Measurements from ENCODE around the gene TAGLN. TPM values are rescaled to one million over a fixed set of nuclear protein-coding genes. Genes with fewer than 3 reads are reported as not detected.

The TAGLN gene
- total RNA-seq, 1 donor from 2014 or later, result 17.9 TPM

DNA sequence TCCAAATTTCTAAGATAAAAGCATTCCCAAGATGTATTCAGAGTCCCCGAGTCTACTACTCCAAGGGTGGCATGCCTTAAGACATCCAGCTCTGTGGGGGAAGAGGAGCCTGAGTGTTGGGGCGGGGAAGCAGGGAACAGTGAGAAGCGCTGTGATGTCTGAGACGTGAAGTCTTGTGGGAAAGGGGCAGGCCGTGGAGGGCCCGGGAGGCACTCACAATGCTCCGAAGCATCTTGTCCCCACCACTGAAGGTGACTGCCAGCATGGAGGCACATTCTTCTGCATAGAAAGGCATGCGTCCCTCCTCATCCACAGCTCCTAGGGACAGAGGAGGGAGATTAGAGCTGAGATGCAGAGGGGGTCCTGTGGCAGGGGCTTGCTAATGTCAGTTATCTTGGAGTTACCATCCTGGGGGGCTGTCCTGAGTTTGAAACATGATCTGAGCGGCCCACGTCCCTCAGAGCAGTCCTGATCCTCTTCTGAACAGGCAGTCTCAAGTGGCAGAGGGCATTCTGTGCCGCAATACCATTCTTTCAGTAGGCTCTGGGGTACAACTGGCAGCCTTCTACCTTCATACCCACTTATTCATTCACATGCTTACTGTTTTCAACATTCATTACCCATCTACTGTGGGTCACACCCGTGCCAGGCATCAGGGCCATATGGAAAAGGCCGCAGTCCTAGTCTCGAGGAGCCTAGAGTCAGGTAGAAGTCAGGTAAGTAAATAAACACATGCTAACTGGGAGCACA lies 24.0 kb downstream of the TAGLN start:
- Mint-ChIP-seq H3K9me3 (no peaks in the 10 kb centered on the region), H3K27ac (no peak overlapping the region), H3K27me3 (no peaks in the 10 kb centered on the region), H3K36me3 (ENCODE audit: low read depth) (peaks cover 90% of the 10 kb centered on the region), H3K4me1 (peaks cover 15% of the 10 kb centered on the region), H3K4me3 (no peak overlapping the region)
- ChIA-PET POLR2A (interaction anchor here (1.3 to 1.8 kb wide), 2 partner anchors 34 to 43 kb away, joined by 4 read pairs; no protein-coding TSS in a partner anchor), CTCF (interaction anchor here (1.4 kb wide), 2 partner anchors 7 to 43 kb away, joined by 4 read pairs; no protein-coding TSS in a partner anchor)
- ATAC-seq (ENCODE audit: low read depth) (no peak), DNase-seq (no peak)
- TF ChIP-seq, protein P1, sequence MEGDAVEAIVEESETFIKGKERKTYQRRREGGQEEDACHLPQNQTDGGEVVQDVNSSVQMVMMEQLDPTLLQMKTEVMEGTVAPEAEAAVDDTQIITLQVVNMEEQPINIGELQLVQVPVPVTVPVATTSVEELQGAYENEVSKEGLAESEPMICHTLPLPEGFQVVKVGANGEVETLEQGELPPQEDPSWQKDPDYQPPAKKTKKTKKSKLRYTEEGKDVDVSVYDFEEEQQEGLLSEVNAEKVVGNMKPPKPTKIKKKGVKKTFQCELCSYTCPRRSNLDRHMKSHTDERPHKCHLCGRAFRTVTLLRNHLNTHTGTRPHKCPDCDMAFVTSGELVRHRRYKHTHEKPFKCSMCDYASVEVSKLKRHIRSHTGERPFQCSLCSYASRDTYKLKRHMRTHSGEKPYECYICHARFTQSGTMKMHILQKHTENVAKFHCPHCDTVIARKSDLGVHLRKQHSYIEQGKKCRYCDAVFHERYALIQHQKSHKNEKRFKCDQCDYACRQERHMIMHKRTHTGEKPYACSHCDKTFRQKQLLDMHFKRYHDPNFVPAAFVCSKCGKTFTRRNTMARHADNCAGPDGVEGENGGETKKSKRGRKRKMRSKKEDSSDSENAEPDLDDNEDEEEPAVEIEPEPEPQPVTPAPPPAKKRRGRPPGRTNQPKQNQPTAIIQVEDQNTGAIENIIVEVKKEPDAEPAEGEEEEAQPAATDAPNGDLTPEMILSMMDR (IDR thresholded peaks at IDR 0.05), result no peak
- intact Hi-C loops (cut with micrococcal nuclease), result no loop called here

DNA sequence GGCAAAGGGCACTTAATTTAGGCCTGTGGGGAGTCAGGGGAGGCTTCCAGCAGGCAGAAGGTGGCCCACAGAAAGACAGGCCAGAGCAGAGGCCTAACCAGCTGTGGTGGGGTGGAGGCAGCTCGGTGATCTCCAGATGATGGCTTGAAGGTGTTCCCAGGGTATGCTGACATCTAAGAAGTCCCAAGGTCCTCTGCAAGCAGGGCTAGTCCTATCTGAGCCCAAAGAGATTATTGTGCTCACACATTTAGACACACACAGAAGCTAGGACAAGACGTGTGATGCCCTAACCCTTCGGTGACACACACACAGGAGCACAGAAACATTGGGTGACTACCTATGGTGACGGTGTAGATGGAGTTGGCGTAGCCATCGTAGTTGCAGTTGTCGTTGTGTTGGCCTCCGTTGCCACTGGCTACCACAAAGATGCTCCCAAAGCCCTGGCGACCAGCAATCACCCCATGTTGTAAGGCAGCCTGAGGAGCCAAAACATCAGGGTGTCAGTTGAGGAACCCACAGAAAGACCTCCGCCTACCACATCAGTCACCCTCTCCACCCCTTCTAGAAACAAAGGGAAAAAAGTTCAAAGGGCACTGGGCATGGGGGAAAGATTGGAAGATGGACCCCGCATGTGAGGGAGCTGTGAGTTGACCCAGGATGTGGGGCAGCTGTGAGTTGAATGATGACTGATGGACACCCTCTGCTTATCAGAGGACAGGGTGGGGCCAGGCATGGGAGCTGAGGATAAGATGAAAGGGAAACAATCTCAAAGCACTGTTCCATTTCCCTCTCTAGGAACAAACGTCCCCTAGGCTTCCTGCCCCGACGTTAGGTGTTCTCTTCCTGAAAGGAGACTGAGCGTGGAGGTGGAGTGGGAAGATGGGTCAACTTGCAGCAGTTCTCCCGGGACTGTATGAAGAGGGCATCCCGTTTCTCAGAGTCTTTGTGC lies 24.8 kb downstream of the TAGLN start:
- no peak for DNase-seq
- Mint-ChIP-seq H3K36me3 (ENCODE audit: low read depth) (peaks cover 89% of the 10 kb centered on the region), H3K4me1 (peaks cover 20% of the 10 kb centered on the region), H3K9me3 (no peaks in the 10 kb centered on the region), H3K27me3 (no peaks in the 10 kb centered on the region), H3K27ac (no peak overlapping the region), H3K4me3 (no peak overlapping the region)
- ChIA-PET CTCF (no interaction called here), POLR2A (interaction anchor here (1.3 to 1.8 kb wide), 2 partner anchors 35 to 44 kb away, joined by 4 read pairs; no protein-coding TSS in a partner anchor)
- TF ChIP-seq, protein P1 (IDR thresholded peaks at IDR 0.05), result no peak
- no peak for ATAC-seq (ENCODE audit: low read depth)
- intact Hi-C loops (cut with micrococcal nuclease), result no loop called here

DNA sequence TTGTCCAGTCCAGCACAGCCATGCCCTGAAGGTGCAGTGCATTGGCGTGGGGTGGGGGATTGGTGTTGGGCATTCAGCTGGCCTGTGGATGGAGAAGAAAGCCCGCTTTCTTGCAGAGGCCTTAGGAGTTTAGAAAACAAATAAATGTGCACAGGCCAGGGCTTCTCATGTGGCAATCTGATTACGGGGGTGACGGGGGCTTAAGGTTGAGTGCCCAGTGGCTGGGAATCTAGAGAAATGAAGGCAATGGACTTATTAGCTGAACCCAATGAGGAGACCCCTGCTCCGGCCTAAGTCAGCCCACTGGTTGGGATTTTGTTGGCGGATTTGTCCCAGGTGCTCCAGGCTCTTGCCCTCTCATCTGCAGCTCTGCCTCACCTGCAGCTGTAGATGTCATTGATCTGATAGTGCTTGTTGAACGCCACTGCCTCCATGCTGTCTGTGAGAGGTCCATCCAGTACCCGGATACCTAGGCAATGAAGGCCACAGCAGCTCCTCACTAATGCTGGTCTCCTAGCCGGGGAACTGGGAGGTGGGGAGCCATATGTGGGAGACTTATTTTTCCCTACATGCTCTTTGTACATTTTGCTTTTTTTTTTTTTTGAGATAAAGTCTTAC lies 26.5 kb downstream of the TAGLN start:
- Mint-ChIP-seq H3K9me3 (no peaks in the 10 kb centered on the region), H3K27ac (no peak overlapping the region), H3K4me3 (no peak overlapping the region), H3K4me1 (peaks cover 33% of the 10 kb centered on the region), H3K36me3 (ENCODE audit: low read depth) (peaks cover 89% of the 10 kb centered on the region), H3K27me3 (no peaks in the 10 kb centered on the region)
- TF ChIP-seq, protein P1 (IDR thresholded peaks at IDR 0.05), result no peak
- ChIA-PET CTCF (interaction anchor here (1.2 to 8.1 kb wide), 9 partner anchors 14 to 493 kb away, joined by 3 to 119 read pairs (median 9); partner anchors contain the start of genes PAFAH1B2 and SIDT2), POLR2A (interaction anchor here (0.6 to 3.0 kb wide), 9 partner anchors 24 to 309 kb away, joined by 3 to 45 read pairs (median 5); partner anchors contain the start of genes PAFAH1B2 and SIDT2)
- DNase-seq (no peak), ATAC-seq (ENCODE audit: low read depth) (no peak)
- intact Hi-C loops (cut with micrococcal nuclease), result loop anchor here (1.0 to 2.0 kb wide), 7 partner anchors 37 to 493 kb away; partner anchors contain the start of gene APOA5

DNA sequence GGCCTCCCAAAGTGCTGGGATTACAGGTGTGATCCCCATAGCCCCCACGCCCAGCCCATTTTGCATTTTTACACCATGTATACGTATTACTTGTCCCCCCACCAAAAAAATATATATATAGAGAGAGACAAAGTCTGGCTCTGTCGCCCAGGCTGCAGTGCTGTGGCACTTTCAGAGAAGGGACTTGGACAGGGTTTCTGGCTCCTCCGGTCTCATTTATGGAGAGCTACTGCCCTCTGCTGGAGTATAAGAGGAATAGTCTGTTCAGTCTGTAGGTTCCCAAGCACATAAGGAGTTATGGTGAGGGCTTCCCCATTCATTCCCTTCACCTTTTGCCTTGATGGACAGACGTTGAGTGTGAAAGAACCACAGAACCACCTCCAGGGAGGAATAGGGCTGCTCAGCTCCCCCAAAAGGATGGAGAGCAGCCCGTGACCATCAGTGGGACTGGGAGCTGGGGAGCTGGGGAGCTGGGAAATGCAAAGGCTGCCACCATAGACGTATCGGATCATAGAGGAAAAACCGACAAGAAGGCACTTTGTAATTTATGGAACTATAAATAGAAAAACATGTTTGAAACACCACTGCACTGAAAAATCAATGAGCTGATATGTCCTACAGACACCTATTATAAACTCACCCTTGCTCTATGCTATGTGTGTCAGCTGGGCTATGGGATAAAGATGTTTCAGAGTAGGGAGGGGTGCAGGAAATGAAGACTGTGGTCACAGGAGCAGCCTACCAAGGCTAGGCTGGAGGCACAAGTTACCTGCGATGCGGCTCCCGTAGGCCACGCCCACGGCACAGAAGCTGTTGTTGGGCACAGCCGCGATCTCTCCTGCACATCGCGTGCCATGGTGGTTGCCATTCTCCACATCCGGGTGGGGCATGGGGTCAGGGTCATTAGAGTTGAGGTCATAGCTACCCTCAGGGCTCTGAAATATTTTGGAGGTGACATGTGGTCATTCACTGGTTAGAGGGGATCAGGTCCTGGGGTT lies 27.5 kb downstream of the TAGLN start:
- Mint-ChIP-seq H3K9me3 (no peaks in the 10 kb centered on the region), H3K27ac (peak overlapping the region; percentile 80), H3K4me1 (peaks cover 40% of the 10 kb centered on the region), H3K4me3 (no peak overlapping the region), H3K27me3 (no peaks in the 10 kb centered on the region), H3K36me3 (ENCODE audit: low read depth) (peaks cover 87% of the 10 kb centered on the region)
- TF ChIP-seq, protein P1 (IDR thresholded peaks at IDR 0.05), result no peak
- CTCF ChIA-PET, result interaction anchor here (0.8 to 8.1 kb wide), 21 partner anchors 15 to 590 kb away, joined by 3 to 119 read pairs (median 4); partner anchors contain the start of genes PAFAH1B2, SIDT2 and SIK3
- no peak for DNase-seq
- peak; percentile 64 for ATAC-seq (ENCODE audit: low read depth)
- POLR2A ChIA-PET, result interaction anchor here (0.5 to 3.0 kb wide), 9 partner anchors 25 to 310 kb away, joined by 3 to 45 read pairs (median 4); partner anchors contain the start of genes PAFAH1B2 and SIDT2
- intact Hi-C loops (cut with micrococcal nuclease), result loop anchor here (1.0 to 2.0 kb wide), 7 partner anchors 38 to 494 kb away; partner anchors contain the start of gene APOA5

All from activated B cell treated with CpG ODN at 0.5 μM for 24 hours (primary cell).